Pericardium fibroblast (primary cell): Measurements from ENCODE around the gene SLC25A47. TPM values are rescaled to one million over a fixed set of nuclear protein-coding genes. Genes with fewer than 3 reads are reported as not detected.

ENCODE experiments used
- total RNA-seq: library from RNA; depleted of rRNA; stranded (reverse); fragments of >200 nt; gene quantifications from 2 replicates; pipeline ENCODE4 v1.2.3, GENCODE V29; 2015

The SLC25A47 gene, protein sequence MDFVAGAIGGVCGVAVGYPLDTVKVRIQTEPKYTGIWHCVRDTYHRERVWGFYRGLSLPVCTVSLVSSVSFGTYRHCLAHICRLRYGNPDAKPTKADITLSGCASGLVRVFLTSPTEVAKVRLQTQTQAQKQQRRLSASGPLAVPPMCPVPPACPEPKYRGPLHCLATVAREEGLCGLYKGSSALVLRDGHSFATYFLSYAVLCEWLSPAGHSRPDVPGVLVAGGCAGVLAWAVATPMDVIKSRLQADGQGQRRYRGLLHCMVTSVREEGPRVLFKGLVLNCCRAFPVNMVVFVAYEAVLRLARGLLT
- total RNA-seq: not detected in 2 replicates

DNA sequence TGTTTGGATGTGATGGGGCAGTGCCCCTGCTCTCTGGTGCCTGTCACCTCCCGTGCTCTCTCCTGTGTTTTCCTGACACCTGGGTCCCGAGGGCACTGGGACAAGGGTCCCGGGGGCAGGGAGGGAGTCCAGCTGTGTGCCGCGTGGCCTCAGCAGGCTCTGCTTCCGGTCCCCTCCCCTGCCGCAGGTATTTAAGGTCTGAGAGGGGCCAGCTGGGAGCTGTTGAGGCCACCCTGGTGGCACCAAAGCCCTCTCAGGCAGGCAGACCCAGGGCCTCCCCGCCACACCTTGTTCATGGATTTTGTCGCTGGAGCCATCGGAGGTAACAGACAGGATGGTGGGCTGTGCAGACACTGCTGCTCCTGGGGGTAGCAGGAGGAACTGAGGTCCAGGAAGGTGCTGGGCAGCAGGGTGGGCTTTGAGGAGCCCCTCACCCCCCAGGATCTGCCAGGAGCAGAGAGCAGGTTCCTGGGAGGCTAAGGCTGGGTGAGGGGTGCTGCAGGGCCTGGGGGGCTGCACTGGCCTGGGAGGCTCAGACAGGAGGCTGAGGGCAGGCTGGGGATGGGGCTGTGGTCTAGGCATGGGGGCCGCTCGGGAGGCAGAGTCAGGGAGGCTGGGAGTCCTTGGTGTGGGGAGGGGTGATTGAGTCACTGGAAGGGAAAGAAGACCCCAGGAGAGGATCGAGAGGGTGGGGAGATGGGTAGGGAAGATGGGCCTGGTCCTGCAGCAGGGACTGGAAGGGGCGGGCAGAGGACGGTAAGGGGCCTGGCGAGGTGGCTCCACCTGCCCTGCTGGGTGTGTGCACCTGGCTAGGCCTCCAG lies at the start of gene SLC25A47:
Gene SLC25A47, plus strand, starts transcription at position 219 of the 821 bp plus-strand sequence. Its CDS starts 76 bp downstream, at position 295.

DNA sequence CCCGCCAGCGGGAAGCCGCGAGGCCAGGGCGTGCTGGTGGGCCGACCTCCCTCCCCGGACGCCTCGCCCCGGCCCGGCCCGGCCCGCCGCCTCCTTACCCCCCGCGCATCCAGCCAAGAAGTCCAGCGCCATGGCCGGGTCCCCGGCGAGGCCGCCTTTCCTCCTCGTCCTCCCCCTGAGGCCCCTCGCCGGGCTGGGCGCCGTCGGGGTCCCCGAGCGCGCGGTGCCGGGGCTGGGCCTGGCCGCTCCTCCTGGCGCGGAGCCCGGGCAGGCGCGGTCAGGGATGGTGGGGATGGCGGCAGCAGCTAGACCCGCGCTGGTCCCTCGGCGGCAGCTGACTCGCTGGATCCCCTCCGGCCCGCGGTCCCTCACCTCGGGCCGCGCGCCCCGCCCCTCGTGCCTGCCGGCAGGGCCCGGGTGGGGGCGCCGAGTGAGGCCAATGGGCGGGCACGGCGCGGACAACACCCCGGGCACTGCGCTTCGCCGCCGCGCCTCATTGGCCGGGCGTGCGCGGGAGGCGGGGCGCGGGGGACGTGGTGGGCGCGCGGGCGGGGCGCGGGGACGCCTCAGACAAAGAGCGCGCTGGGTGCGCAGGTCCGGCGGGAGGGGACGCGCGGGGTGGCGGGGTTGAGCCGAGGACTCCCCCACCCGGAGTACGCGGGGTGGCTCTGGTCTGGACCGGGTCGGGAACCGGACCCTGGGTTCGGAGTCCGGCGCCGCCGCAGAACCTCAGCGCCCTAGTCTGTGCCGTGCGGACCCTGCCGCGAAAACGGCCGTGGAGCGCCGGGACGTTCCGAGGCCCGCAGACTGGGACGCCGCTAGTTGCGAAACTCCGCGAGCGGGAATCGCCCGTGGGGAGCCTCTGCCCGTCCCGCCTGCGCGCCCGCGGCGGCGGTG lies 16.8 kb upstream of the SLC25A47 start, which contains the start of gene SLC25A29:
Gene SLC25A29, minus strand, starts transcription at position 344 of the 897 bp plus-strand sequence. Its CDS starts 212 bp downstream, at position 132.

DNA sequence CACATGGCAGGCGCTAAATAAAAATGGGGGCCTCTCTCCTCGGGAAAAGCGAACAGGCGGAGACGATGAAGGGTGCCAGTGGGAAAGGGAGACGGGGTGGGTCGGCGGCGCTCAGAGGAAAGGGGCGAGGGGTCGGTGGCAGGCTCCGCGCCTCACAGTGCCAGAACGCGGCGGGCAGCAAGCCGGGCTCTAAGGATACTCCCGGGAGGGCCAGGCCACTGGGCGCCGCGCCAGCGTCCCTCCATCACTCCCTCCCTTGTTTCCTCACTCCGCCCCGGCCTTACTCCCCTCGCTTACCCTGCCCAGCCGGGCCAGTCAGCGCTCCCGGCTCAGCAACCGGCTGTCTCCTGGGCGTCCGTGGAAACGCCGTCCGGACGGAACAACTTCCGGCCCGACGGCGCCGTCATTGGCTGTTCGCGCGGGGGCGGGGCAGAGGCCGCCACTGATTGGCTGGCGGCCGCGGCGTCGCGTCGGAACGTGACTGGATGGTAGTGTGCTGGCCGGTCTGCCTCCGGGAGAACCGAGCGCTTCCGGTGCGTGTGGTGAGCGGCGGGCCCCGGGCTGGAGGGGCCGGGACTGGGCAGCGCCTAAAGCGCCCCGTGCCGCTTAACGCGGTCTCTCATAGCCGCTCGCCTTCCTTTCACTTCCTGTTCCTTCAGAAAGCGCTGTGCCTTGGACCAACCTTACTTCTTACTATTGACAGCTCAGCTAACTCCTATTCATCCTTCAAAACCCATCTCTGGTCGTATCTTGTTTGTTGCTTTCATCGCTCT lies 53.0 kb downstream of the SLC25A47 start, which contains the start of gene WDR25:
Gene WDR25, plus strand, starts transcription at position 523 of the 773 bp plus-strand sequence.

Other genes with a start within 250 kb of the SLC25A47 start
- 0.09 and 0.58 TPM in 2 replicates for gene DEGS2, start 163.7 kb upstream of the SLC25A47 start, total RNA-seq
- 35.9 and 36.6 TPM in 2 replicates for gene YY1, start 84.2 kb upstream of the SLC25A47 start, total RNA-seq
- 21.2 and 23.5 TPM in 2 replicates for gene SLC25A29, start 16.9 kb upstream of the SLC25A47 start, total RNA-seq
- 10.0 and 10.4 TPM in 2 replicates for gene WDR25, start 53.1 kb downstream of the SLC25A47 start, total RNA-seq